HG03520 (cell line): ENCODE data around the gene CCNQ.

ENCODE experiments used
- ATAC-seq: cut with Tn5 transposase; IDR thresholded peaks from one replicate; pipeline ENCODE4 v1.9.1; 2021; ENCODE audit warnings: mild to moderate bottlenecking, moderate library complexity; ENCODE audit not compliant: unreplicated experiment

The CCNQ gene

GRCh38 chrX:153599192-153600031 is 473 bp upstream of the CCNQ start:
- peak; percentile 78 for ATAC-seq

DNA sequence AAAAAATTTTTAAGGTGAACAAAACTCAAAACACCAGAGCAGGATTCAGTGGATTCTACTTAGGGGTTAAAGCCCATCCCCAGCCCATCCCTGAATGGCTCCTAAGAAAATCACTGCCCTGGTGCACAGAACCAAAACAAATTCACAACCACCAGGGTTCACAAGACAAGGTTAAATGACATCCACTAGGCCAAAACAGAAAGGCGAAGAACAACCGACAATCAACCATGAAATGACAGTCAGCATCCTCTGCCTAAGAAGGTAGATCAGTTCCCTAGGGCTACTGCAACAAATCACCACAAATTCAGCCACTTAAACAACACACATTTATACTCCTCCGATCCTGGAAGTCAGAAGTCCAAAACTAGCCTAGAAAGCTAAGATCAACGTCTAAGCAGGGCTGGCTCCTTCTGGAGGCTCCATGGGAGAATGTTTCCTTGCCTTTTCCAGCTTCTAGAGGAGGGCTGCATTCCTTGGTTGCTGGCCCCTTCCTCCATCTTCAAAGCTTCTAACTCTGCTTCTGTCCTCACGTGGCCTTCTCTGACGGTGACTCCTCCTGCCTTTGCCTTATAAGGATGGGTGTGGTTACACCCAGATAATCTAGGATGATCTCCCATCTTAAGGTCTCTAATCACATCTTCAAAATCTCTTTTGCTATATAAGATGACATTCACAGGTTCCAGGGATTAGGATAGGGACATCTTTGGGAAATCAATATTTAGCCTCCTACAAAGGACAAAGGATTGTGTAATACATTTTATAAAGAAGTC is 1.8 kb downstream of the CCNQ start:
- no peak for ATAC-seq

DNA sequence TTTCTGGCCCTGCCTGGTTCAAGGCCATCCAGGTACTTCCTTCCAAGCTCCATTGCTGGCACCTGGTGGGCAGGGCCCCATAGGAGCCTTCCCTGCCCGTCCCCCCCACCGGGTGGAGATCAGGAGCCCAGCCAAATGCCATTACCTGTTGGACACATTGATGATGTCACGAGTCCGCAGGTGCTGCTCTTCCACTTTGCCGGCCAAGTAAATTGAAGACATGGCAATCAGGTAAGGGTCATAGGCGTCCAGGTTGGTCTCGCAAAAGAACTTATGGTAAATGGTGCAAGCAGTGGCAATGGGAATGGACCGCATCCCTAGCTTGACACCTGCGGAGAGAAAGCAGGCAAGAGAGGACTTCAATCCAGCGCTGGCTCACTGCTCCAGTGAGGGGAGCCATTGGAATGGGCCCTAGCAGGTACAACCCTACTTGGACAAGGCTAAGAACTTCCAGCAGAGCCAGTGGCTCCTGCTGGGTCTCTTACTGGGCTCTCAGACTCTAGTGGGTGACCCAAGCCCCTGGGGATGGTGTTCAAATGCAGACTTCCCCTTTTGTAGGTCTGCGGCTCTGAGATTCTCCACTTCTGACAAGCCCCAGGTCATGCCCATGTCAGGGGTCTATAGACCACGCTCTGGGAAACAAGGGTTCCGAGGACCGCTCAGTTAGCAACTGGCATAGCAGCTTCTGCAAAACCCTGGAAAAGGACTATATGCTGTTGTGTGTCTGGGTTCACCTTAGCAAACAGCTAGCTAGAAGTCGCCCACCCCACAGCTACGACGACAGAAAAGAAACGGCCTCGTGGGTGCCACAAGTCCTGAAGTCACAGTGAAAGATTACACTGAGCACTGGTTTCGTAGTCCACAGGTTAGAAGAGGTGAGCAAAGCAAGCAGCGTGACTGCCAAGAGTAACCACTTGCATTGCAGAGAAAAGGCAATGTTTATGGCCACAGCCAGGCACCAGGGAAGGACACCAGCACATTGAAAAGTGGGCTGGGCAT is 2.8 kb downstream of the CCNQ start:
- no peak for ATAC-seq

GRCh38 chrX:153595387-153595786 is 3.6 kb downstream of the CCNQ start:
- no peak for ATAC-seq

GRCh38 chrX:153593811-153594500 is 5.0 kb downstream of the CCNQ start:
- no peak for ATAC-seq

- no peak for ATAC-seq
Measured at GRCh38 chrX:153592966-153593688, 5.8 kb downstream of the CCNQ start.

DNA sequence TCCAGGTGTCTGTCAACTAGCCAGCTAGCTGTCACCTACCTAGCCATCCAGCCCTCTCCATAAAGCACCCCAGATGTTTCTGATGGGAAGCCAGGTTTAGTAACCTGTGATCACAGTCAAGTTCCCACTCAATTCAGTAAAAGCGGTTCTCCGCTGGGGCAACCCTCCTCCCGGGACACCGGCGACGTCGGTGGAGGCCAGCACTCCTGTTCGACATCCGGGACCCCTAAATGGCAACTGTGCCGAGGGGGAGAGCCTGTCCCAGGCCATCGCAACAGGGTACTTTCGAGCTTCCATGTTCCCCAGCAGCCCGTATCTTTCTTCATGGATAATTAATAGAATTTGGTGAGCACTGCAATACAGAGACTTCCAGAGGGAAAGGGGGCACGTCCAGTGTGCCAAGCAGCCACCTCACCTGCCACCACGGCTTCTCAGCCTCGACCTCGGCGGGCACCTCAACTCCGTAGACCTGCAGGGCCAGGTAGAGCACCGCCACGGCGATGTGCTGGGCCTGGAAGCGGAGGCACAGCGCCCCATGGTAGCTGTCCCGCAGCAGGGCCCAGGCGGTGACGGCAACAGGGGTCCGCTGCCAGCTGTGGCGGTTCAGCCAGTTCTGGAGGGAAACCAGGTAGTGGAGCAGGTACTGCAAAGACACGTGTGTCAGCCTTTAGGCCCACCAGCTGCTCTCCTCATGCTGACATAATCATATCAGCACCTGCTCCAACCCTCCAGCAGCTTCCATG is 6.7 kb downstream of the CCNQ start:
- no peak for ATAC-seq

- ATAC-seq, result no peak
Measured at GRCh38 chrX:153590961-153591956, 7.7 kb downstream of the CCNQ start.

DNA sequence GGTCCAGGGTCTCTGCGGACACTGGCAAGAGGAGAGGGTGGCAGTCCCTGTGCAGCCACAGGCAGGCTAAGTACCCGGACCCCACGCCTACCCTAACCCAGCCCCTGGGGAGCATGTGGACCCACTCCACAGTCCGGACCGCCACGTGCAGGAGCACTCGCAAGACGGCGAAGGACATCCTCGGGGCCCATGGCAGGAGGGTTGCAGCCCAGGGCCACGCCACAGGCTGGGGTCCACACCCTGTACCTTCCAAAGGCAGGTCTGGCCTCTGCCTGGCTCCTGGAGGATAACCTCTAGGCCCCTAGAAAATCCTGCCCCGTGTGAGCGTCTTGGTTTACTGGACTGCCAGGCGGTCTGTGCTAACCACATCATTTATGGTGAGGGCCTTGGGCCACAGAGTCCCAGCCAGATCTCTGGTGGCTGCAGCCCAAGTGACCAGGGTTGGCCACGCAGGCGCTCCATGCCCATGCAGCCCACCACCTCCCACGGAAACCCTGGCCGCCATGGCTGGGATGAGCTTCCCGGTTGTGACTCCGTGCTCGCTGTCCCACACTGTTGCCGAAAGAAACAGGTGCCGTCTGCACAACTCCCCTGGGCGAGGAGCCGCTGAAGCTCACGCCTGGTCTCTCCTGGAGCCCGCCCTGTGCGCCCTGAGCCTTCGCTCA is 10.0 kb downstream of the CCNQ start:
- ATAC-seq, result no peak

- ATAC-seq, result no peak
Measured at GRCh38 chrX:153588021-153588781, 10.7 kb downstream of the CCNQ start.

GRCh38 chrX:153587342-153587741 is 11.6 kb downstream of the CCNQ start:
- no peak for ATAC-seq

GRCh38 chrX:153585827-153586226 is 13.1 kb downstream of the CCNQ start:
- no peak for ATAC-seq

- no peak for ATAC-seq
Measured at GRCh38 chrX:153583433-153583832, 15.5 kb downstream of the CCNQ start.

DNA sequence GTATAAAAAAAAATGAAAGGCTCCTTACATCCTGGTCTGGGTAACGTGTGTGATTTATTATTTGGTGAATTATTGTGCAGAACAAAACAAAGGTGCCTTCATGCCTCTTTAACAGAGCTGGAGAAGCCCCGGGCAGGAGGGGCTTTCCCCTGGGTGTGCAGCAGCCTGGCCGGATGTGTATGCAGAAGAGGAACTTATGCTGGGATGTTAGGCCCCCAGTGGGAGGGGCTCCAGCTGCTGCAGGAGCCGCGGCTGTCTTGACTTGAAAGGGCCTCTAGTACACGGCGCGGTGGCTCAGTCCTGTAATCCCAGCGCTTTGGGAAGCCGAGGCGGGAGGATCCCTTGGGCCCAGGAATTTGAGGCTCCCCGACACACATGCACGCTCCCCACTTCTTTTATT is 16.0 kb downstream of the CCNQ start:
- peak; percentile 96 for ATAC-seq

DNA sequence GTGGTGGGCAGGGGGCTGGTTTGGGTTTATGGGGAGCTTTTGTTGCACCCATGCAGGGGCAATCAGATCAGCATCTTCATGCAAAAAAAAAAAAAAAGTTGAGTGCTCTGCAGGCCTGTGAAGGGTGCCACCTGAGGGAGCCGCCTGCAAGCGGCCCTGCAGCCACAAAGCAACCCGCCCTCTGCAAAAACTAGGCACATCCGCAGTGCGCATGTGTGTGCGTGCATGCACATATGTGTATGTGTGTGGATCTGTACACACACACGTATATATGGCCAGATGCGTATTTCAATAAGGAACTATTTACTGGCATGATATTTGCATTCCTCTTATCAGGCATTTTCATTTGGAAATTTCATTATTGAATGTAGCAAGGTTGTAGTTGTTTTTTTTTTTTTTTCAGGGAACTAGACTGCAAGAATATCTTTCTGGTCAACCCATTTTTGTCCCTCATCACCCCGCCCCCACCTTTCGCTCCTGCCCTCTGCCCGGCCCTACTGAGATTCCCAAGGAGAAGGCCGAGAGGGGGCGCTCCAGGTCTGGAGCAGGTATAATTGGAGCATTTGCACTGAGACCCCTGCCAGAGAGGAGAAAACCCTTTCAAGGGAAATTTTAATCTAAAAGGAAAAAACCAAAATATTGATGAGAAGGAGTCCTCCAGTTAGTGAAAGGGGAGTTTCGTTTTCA is 18.1 kb downstream of the CCNQ start:
- ATAC-seq, result no peak

DNA sequence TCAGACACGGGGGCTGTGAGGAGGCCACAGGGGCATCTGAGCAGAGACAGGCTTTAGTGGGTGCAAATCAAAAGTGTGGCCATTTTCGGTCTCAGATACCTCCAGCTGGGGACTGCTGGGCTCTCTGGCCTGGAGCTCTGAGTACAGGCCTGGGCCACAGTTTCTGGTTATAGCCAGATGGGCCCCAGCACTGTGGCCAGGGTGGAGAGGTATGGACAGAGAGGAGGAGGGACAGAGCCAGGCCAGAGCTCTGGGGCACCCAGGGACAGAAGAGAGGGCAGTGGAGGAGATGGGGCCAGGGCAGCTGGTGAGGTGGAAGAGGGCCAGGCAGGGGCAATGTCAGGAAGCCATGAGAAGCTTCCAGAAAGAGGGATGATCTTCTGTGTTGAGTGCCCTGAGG is 20.1 kb downstream of the CCNQ start:
- ATAC-seq, result no peak
